ENCODE results near the gene CC2D1A.

The CC2D1A gene

DNA sequence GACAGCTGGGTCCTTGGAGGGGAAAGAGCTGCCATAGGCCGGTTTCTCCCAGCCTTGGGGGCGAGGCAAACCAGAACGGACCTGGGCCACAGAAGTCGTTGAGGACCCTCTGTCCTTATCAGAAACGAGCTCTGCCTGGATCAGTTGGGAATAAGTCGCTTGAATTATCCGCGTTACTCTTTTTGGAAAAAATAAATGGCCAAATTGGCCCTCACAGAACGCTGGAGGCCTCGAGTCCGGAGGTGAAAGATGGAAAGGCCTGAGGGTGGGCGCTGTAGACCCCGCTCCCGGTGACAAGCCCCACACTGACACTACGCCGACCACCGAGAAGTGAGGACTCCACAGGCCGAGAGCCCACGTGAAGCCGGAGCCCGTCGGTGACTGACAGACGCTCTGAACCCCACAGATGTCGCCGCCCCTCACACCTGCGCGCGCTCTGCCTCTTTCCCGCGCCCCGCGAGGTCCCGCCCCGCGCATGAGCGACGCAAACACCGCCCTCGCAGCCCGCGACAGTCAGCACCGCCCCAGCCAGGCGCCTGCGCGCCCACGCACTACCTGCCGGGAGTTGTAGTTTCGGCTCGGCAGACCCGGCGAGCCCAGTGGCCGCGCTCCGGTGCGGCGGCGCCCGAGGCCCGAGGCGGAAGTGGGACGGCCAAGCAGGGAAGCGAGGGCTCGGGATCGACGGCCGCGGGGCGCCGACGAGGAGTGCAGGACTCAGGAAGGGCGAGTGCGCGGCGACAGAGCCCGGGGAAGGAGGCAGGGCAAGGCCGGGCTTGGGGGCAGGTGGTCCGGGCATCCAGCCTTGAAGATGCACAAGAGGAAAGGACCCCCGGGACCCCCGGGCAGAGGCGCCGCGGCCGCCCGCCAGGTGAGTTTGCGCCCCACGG lies at the start of gene CC2D1A, which contains the start of gene BRME1:
TSS of gene CC2D1A (plus strand) at position 568 of the 887 bp plus-strand sequence. CDS start at position 809, 241 bp downstream.
TSS of gene BRME1 (minus strand) at position 484 of the 887 bp plus-strand sequence. CDS start 1,225 bp downstream, outside the sequence.
- DNase-seq: peak; percentile 94

DNA sequence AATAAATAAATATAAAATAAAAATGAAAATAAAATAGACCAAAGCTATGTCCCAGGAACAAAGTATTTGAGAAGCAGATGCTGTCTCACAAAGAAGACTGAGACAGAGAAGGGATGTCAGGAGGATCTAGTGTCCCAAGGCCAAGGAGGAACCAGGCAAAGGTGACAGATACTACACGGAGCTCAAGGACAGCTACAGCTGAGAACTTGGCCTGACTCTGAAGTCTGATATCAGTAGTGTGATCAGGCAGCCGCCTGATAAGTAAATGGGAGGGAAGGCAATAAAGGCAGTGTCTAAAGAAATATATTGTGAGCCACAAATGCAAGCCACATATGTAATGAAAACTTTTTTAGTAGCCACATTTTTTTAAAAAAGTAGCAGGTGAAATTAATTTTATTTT lies 49.5 kb upstream of the CC2D1A start:
- DNase-seq: no peak

DNA sequence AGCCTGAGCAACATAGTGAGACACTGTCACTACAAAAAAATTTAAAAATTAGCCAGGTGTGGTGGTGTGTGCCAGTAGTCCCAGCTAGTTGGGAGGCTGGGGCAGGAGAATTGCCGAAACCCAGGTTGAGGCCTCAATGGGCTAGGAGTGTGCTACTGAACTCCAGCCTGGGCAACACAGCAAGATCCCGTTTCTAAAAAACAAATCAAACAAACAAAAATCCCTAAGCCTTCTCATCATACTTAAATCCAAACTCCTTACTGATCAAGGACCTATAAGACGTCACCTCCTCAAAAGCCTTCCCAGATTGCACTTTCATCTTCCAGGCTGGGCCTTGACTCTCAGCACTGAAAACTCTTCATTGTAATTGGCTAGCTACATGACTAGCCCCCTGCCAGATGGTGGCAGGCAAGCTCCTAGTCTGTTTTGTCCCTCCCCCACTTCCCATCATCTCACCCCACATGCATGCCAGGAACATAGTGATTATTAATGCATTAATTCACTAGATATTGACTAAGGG lies 46.6 kb upstream of the CC2D1A start:
- DNase-seq: no peak

DNA sequence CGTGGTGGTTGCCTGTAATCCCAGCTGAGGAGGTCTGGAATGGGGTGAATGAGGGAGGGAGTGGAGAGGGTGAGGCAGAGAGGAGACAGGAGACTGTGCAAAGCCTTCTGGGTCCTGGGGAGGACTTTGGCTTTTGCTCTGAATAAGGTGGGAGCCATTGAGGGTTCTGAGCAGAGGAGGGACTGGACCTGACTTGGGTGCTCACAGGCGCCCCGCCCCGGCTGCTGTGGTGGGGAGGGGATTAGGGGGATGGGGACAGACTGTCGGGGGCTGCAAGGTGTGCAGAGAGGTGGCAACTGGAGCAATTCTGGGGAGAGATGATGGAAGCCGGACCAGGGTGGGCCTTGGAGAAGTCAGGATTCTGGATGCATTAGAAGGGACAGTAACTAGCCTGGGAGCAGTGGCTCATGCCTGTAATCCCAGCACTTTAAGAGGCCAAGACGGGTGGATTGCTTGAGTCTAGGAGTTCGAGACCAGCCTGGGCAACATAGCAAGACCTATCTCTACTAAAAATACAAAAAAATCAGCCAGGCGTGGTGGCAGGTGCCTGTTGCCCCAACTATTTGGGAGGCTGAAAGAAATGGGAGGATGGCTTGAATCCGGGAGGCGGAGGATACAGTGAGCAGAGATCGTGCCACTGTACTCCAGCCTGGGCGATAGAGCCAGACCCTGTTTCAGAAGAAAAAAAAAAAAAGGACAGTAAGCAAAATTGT lies 45.2 kb upstream of the CC2D1A start:
- no peak for DNase-seq

DNA sequence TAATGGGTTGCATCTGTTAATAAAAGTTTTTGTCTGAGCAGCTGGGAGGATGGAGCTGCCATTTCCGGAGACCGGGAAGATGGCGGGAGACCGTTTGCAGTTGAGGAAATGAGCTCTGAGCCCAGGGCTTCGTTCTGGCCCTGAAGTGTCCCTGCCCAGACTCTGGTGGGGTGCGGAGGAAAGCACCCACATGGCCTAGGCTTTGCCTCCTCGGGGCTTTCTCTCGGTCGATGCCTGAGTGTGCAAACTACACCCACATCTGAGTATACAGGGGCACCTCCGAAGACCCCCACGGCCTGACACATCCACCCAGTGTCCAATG lies 44.6 kb upstream of the CC2D1A start:
- no peak for DNase-seq

DNA sequence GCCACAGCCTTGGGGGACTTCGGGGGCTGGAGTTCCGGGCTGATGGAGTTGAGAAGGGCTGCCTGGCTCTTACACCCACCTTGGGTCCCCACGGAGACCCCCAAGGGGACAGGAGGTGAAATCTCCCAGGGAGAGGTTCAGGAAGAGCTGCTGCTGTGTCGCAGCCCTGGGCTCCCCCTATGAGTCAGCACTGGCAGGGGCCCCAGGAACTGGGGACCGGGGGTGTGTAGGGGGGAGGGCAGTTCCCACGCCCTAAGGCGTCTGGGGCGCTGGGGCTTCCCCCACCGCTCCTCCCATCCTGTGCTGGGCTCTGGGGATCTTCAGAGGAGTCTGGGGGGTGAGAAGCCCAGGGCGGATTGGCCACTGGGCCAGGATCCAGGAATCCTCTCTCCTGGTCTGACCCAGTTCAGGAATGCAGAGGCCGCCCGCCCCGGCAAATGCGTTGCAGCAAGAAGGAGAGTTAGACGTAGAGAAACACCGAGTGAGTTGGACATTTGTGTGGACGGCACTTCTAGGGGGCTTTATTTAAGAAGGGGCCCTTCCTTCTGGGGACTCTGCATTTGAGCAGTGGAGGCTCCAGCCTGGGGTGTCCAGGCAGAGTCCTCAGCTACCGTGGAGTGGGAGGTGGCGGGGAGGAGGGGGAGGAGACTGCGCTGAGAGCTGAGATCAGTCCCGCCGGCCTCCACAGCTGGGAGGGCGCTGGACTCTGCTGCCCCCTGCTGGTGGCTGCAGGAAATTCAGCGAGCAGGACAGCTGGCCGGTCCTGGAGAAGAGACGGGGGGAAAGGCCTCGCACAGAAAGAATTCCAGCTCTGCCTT lies 44.1 kb upstream of the CC2D1A start:
- peak; percentile 90 for DNase-seq

DNA sequence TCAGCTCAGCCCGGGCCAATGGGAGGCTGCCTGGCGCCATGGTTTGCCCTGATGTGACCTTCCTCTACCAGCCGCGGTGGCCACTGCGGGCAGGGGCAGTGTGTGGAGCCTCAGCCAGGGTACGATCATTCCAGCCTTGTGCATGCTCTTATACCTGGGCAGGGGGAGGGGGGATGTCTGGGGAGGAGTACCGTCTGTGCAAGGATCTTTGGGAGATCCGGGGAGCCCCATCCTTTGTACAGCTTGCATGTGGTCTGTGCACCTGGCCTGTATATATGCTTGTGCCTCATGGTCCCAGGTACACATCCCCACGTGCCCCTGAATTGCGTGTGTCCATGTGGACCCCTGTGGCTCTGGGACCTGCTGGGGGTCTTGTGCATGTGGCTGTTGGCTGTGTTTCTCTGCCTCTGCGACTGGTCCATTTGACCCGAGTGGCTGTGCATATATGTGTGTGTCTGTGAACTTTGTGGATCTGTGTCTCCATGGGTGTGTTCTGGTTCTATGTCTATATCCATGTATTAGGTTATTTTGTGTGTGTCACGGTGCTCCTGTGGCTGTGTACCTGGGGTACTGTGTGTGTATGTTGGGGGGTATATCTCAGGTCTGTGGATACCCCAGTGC lies 41.8 kb upstream of the CC2D1A start:
- no peak for DNase-seq

DNA sequence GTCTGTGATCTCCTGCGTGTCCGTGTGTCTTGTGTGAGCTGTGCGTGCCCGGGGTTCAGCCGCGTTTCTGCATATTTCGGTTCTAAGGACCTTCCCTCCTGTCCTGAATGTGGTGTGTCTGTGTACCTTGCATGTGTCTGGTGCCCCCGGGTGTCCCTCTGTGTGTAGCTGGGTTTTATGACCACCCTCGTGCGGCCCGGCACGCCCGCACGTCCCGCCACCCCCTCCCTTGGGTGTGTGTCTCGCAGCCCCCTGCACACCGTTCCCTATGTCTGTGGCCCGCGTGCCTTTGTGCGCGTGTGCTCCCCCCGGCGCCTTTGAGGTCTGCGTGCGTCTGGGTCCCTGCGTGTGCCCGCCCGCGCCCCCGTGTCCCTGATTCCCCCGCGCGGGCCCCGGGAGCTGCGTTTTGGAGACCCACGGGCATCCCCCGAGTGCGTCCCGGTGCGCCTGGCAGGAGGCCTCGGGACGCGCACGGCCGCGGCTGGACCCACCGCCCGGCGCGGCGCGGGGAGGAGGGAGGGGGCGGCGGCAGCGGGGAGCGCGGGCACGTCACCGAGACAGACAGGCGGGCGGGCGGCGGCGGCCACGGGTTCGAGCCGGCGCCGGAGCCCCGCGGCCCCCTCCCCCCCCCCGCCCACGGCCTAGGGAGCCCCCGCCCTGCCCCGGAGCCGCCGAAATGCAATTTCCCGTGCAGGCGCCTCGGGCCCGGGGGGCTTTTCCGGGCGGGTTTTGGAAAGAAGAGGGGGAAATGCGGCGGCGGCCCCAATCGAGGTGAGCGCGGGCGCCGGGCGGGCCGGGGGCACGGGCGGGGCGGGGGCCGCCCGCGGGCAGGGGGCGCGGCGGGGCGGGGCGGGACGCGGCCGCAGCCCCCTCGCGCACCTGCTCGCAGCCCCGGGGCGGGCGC lies 41.1 kb upstream of the CC2D1A start:
- DNase-seq: no peak

DNA sequence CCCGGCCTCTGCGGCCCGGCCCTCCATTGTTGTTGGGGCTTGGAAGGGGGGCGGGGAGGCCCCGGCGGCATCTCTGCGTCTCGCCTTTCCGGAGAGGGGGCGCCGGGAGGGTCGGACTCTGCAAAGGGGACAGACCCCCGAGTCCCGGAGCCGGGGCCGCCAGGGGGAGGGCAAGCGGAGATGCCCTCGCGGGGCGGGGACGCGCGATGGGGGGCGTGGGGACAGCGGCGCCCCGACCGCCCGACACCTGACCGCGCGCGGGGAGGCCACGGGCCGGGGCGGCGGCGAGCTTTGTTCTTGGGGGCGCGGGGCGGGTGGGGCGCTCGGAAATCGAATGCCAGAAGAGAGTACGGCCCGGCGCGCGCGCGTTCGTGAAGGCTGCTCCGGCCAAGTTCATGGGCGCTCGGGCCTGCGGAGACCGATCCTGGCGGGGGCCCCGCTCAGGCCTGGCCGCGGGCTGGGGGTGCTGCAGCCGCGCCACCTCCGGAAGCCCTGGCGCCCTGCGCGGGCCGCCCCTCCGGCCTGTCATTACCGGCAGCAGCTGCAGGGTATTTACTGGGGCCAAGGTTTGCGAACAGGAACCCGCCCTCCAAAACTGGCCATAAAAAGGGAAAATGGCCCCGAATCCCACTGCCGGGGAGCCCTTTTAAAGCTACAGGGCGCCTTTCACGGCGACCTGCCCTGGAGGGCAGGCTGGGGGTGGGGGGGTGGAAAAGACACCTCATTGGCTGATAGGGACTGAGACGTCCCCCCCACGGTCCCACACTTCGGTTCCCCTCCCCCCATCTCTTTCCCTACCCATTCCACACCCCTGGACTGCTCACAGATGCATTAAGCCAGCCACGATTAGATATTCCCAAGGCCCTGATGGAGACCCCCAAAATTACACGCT lies 40.2 kb upstream of the CC2D1A start:
- DNase-seq: no peak

DNA sequence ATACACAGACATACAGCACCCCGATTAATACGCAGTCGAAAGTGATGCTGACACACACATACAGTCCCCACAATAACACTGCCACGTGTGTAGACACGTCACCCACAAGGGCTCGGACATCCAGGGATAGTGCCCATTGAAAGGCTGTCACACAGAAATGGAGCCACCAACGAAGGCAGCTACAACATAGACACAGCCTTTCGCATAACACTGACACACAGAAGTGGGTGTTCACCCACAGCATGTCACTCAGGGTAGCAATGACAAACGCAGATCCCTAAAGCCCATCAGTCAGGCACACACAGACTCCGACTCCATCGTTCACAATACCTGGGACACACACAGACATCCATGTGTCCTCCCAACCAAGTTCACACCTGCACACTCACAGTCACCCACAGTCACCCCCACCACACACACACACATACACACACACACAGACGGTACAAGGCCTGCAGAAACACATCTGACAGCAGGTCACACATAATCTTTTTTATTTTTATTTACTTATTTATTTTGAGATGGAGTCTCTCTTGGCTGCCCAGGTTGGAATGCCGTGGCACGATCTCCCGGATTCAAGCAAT lies 39.4 kb upstream of the CC2D1A start:
- DNase-seq: no peak

DNA sequence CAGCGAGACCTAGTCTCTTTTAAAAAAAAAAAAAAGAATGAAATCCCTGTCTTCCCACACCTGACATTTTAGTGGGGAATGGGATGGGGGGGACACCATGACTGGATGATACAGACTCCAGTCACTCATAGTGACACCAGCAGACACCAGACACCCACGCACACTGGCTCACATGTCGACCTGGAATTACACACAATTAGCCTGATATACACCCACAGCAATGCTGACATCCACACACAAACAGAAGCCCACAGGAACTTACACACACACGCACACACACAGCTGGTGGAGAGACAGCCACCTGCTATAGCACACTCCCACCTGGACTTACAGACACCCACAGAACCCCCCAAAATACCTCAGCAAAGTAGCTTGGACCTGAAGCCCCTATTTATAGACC lies 37.3 kb upstream of the CC2D1A start:
- DNase-seq: no peak

DNA sequence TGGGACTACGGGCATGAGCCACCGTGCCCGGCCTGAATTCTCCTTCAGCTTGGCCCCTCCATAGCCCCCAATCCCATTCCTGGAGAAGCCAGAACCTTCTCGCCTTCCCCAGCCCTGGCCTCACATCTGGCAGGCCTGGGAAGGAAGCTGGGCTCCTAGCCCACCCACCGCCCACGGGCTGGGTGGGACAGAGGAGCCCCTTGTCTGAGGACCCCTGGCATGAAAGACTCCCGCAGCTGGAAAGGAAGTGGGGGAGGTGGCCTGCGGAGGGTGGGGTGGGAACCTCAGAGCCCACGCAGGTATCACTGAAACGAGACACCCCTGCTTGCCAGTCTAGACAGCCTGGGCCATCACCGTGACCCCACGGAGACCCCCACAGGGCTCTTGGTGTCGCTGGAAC lies 36.7 kb upstream of the CC2D1A start:
- DNase-seq: no peak

DNA sequence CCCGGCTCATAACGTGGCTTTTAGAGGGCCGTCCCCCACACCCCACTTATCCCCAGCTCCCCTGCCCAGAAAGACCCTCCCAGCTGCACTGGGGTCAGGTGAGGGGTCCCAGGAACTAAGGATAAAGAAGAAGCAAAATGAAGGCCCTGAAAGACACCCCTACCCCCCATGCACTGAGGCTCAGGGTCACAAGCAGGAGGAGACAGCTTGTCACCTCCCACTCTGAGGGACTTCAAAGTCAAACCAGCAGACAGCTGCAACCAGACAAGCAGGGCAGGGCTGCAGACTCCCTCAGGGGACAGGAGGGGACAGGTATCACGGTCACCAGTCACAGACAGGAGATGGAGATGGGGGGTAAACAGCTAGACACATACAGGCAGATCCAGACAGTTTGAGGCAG lies 35.1 kb upstream of the CC2D1A start:
- no peak for DNase-seq

DNA sequence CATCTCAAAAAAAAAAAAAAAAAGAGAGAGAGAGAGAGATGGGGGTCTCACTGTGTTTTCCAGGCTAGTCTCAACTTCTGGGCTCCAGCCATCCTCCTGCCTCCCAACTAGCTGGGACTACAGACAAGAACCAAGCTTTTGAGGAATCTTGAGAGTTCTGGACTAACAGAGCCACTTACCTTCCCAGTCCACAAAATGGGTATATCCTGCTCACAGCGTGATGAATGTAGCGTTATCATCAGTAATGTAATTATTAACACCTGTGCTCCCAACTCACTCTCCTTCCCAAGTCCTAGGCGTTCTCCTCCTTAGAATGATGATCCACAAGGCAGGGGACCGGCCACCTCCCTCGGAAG lies 33.7 kb upstream of the CC2D1A start:
- no peak for DNase-seq

DNA sequence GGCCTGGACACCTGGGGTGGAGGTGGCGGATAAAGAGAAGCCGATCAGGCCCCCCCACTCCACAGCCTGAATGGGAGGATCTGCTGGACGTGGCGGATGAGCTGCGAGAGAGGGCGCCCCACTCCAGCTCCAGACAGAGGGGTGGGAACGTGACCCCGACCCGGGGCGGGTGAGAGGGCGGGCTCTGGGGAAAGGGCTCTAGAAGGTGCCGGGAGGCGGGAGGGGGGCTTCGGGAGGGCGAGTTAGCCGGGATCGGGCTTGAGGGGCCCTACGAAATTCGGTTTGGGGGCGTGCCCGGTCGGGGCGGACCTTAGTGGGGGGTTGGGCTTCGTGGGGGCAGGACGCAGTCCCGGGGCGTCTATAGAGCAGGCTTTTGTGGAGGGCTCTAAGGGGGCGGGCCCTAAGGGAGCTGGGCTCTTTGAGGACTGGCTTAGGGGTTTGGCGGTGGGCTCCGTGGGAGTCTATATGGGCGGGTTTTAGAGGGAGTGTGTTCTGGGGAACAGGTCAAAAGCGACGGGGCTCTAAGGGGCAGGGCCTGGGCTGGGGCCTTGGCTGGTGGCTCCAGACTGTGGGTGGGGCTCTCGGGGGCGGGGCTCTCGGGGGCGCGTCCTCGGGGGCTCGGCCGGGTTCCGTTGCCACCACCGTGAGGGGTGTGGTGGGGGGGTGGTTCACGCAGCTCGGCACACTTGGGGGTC lies 33.2 kb upstream of the CC2D1A start:
- no peak for DNase-seq

DNA sequence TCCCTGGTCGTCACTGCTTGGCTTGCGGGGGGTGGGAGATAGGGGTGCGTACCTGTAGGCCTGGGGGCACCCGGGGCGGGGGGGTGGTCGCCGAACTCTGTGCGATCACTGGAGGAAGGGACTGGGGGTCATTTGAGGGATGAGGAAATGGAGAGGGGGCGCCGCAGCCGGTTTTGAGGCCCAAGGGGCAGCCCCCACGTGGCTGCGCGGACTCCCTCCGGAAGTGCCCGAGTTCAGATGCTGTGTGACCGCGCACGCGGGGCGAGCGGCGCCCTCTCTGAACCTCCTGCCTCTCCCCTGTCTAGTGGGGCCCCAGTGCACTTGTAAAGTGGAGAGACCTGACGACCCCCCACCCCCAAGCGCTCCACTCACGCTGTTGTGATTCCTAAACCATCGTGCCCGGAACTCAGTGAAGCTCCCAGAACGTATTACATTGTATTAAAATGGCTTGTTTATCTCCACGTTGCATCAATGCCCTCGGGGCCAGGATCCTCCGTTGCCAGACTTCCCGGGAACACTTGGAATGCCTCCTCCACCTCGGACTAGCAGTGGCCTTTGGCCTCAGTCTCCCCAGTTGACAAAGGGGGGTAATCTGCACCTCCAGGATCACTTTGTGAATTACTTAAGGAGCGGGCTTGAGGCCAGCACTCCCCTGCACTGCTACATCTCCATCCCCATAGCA lies 32.0 kb upstream of the CC2D1A start:
- no peak for DNase-seq

DNA sequence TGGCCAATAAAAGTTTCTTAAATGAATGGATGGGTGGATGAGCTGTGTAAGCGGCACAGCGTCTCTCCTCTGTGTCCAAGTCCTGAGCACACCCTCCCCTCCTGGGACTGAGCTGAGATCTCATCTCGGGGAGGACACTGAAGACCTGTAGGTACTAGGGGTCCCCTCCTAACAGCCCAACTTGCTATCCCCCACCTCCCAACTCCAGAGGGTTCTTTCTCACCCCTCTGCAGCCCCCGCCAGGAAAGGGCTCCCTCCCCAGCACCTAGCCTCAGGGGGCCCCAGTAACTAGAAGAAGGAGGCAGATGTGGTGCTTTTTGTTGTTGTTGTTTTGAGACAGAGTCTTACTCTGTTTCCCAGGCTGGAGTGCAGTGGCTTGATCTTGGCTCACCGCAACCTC lies 30.2 kb upstream of the CC2D1A start:
- no peak for DNase-seq

DNA sequence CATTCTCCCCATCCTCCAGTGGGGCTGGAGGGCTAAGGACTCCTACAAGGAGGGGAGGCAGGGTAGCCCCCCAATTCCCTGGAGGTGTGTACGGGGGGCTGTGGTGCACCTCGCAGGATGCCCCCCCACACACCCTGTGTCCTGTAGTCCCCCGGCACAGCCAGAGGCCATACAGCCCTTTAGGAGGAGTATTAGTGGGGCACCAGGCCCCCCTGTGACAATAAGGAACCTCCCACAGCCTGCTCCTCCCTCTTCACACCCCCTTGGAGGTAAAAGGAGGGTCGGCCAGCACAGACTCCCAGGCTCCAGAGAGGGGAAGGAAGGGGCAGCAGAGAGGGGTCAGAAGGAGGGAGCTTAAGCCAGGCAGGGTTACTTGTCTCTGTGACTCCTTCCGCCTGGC lies 29.2 kb upstream of the CC2D1A start, which contains the start of gene NANOS3:
TSS of gene NANOS3 (plus strand) at position 301 of the 400 bp plus-strand sequence. CDS start 115 bp downstream, outside the sequence.
- DNase-seq: no peak

DNA sequence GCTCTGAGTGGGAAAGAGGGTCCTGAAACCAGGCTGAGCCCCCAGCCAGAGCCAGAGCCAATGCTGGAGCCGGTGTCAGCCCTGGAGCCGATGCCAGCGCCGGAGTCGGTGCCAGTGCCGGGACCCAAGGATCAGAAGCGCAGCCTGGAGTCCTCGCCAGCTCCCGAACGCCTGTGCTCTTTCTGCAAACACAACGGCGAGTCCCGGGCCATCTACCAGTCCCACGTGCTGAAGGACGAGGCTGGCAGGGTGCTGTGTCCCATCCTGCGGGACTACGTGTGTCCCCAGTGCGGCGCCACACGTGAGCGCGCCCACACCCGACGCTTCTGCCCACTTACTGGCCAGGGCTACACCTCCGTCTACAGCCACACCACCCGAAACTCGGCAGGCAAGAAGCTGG lies 28.7 kb upstream of the CC2D1A start:
- DNase-seq: no peak

Data from activated gamma-delta T cell treated with Interleukin-2 at 50 U/mL for 16 hours (primary cell).